ENCODE data around the gene PRKCH. TPM values are rescaled to one million over a fixed set of nuclear protein-coding genes. Genes with fewer than 3 reads are reported as not detected.
A peak's percentile ranks its signal among the peaks of the same experiment; 100 is the strongest.

PRKCH gene
- total RNA-seq, 1 donor from 2014 or later: 20.2 TPM

DNA sequence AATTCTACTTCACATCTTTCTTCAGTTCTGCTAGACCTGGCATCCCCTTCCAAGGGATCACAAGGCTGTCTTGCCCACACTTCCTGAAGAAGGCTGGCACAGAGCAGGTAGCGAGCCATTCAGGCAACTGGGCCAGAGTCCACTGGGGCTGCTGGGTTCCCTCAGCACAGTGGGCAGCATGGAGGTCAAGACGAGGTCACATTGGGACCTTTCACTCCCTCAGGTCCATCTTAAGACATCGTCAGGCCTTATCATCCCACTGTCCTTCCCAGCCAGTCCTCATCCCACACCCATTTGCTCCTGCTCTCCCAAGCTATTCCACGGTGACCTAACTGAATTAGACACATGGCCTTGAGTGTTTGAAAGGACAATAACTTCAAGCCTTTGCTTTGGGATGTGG, 230.9 kb downstream of the PRKCH start:
- TF ChIP-seq, protein P1, sequence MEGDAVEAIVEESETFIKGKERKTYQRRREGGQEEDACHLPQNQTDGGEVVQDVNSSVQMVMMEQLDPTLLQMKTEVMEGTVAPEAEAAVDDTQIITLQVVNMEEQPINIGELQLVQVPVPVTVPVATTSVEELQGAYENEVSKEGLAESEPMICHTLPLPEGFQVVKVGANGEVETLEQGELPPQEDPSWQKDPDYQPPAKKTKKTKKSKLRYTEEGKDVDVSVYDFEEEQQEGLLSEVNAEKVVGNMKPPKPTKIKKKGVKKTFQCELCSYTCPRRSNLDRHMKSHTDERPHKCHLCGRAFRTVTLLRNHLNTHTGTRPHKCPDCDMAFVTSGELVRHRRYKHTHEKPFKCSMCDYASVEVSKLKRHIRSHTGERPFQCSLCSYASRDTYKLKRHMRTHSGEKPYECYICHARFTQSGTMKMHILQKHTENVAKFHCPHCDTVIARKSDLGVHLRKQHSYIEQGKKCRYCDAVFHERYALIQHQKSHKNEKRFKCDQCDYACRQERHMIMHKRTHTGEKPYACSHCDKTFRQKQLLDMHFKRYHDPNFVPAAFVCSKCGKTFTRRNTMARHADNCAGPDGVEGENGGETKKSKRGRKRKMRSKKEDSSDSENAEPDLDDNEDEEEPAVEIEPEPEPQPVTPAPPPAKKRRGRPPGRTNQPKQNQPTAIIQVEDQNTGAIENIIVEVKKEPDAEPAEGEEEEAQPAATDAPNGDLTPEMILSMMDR (IDR thresholded peaks at IDR 0.05): no peak
- no peak overlapping the region for H3K4me3 ChIP-seq
- peaks cover 4 to 12% of the 10 kb centered on the region in 2 donors for H3K4me1 ChIP-seq
- intact Hi-C loops (cut with DNase I): no loop called here
- no peaks in the 10 kb centered on the region for H3K36me3 ChIP-seq
- H3K27ac ChIP-seq: peak overlapping the region; percentile 46 to 58
- no peaks in the 10 kb centered on the region for H3K27me3 ChIP-seq
- DNase-seq (ENCODE audit: low spot score in 2 of 2): peak in 1 of 2 donors; percentile 63
- no peaks in the 10 kb centered on the region for H3K9me3 ChIP-seq

DNA sequence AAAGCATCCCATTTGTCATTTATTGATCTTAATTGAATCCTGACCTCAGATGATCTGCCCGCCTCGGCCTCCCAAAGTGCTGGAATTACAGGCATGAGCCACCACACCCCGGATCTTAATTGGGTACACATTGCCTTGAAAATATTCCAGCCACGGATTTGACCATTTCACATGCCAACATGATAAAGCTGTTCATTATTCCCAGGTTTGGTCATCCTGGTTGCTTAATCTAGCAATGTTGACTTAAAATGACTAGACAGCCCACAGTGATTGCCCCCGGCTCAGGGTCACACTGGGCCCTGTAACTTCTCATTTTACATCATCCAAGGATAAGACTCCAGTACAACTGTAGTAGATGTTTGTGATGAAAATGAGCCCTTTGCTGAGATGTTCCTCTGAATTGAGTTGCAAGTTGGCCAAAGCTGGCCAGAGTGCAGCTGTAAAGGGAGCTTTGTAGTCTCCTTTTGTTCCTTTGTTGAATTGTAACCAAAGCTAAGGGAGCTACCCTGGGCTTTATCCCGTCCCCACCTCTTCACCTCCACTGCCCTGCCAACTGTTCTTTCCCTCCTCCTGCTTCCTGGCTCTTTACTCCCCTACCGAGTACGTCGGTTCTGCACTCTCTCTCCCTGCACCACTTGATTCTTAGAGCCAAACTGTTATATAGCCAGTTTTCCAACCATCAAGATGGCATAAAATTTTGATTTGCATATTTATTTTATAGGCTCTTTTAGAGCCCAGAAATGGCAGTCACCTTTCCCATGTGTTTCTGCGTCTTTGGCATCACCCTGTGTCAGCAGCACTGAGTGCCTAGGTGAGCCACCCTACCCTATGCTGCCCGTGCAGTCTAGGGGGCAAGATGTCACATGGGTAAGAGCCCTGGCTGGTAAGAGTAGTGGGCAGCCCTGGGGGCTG, 232.6 kb downstream of the PRKCH start:
- peak overlapping the region in 1 of 2 donors; percentile 46 for H3K27ac ChIP-seq
- H3K9me3 ChIP-seq: no peaks in the 10 kb centered on the region
- H3K4me1 ChIP-seq: peaks cover 4 to 12% of the 10 kb centered on the region in 2 donors
- intact Hi-C loops (cut with DNase I): no loop called here
- TF ChIP-seq, protein P1 (IDR thresholded peaks at IDR 0.05): no peak
- no peak overlapping the region for H3K4me3 ChIP-seq
- no peaks in the 10 kb centered on the region for H3K36me3 ChIP-seq
- DNase-seq (ENCODE audit: low spot score in 2 of 2): peak in 1 of 2 donors; percentile 74
- no peaks in the 10 kb centered on the region for H3K27me3 ChIP-seq

DNA sequence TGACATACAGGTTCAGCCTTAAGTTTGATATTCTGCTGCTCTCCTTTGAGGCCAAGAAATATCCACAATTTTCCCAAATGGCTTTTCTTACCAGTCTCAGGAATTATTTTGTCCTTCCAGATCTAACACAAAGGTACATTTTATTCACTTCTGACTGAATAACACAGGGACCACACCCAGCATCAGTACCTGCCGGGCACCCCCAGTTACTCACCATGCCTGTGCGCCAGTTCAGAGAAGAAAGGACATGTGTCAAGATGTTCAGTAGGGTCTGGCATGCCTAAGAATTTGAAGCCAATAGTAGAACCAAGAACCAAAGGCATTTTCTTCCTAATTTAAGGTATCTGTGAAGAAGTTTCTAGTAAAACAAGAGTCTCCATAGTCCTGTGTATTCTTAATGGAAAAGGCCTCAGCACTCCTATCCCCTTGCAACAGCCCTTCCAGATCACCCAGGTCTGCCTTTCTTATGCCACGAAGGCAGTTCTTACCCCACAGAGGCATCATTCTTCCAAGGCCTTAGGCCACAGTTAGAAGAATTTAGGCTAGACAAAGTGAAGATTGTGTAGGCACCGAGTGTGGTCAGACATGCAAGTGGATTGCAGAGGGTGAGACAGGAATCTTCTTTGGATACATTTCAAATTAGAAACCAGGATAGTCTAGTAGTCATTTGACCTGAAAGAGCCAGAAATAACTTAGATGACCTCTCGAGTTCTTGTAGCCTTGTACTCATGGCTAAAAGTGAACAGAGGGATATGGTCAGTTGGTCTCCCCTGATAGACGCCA, 233.9 kb downstream of the PRKCH start:
- Histone ChIP-seq H3K4me3 (no peak overlapping the region), H3K4me1 (peaks cover 4 to 12% of the 10 kb centered on the region in 2 donors), H3K27me3 (no peaks in the 10 kb centered on the region), H3K36me3 (no peaks in the 10 kb centered on the region), H3K27ac (no peak overlapping the region), H3K9me3 (no peaks in the 10 kb centered on the region)
- peak in 1 of 2 donors; percentile 5 for DNase-seq (ENCODE audit: low spot score in 2 of 2)
- TF ChIP-seq, protein P1 (IDR thresholded peaks at IDR 0.05): no peak
- intact Hi-C loops (cut with DNase I): no loop called here

DNA sequence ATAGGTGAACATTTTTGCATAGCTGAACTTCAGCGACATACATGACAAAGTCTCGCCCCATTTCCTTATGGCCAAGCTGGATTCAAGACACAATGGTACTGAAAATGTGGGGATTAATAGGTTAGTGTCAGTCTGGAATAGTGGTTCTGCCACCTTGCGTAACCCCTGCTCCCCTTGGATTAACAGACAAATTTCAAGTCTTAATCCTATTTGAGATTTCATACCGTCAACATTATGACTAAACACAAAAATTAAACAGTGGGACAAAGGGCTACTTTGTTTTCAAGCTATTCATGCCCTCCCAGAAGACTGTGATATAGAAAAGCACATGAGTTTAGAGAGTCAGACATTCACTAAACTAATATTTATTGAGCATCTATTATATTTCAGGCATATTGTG, 235.1 kb downstream of the PRKCH start:
- peaks cover 4 to 16% of the 10 kb centered on the region in 2 donors for H3K4me1 ChIP-seq
- H3K36me3 ChIP-seq: no peaks in the 10 kb centered on the region
- TF ChIP-seq, protein P1 (IDR thresholded peaks at IDR 0.05): no peak
- H3K27ac ChIP-seq: no peak overlapping the region
- intact Hi-C loops (cut with DNase I): no loop called here
- no peaks in the 10 kb centered on the region for H3K9me3 ChIP-seq
- H3K4me3 ChIP-seq: no peak overlapping the region
- DNase-seq (ENCODE audit: low spot score in 2 of 2): no peak
- no peaks in the 10 kb centered on the region for H3K27me3 ChIP-seq

DNA sequence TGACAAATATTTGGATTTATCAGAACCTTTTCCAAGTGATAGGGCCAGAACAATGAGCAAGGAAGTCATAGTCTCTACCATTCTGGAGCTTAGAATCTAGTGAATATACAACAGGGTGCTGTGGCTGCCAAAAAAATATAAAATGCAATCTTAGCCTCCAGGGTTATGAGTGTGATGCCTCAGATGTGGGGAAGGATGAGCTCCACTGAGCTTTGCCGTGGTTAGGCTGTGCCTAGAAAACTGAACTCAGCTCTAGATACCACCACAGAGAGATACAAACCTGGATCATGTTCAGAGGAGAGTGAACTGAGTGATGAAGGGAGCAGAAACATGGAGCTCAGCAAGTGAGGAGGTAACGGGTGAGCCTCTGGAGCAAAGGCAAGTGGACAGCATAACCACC, 235.9 kb downstream of the PRKCH start:
- H3K4me1 ChIP-seq: peaks cover 4 to 20% of the 10 kb centered on the region in 2 donors
- DNase-seq (ENCODE audit: low spot score in 2 of 2): peak in 1 of 2 donors; percentile 37
- no peak overlapping the region for H3K27ac ChIP-seq
- no peaks in the 10 kb centered on the region for H3K9me3 ChIP-seq
- no peak overlapping the region for H3K4me3 ChIP-seq
- TF ChIP-seq, protein P1 (IDR thresholded peaks at IDR 0.05): no peak
- no peaks in the 10 kb centered on the region for H3K27me3 ChIP-seq
- intact Hi-C loops (cut with DNase I): no loop called here
- H3K36me3 ChIP-seq: no peaks in the 10 kb centered on the region

All from ascending aorta (tissue), 2 donors.